Upper lobe of left lung (tissue), 4 donors: ENCODE results near the gene FOXS1.

Experiments
- EP300 ChIP-seq, 4 donors: sonication (generic); formaldehyde crosslinking; IDR thresholded peaks; one replicate each; pipeline ENCODE4 v1.5.1; 2017; ENCODE audit warnings: antibody characterized with exemption in 4 of 4, control low read depth in 2 of 4
- POLR2A ChIP-seq, 4 donors: fragments of 450-650 bp; IDR thresholded peaks; one replicate each; pipeline ENCODE4 v1.5.1; 2016 to 2017; ENCODE audit warnings: antibody characterized with exemption in 4 of 4, mild to moderate bottlenecking in 2 of 4
- POLR2AphosphoS5 ChIP-seq, 2 donors: sonication (generic); formaldehyde crosslinking; IDR thresholded peaks; one replicate each; pipeline ENCODE4 v1.5.1; 2017; ENCODE audit warnings: antibody characterized with exemption in 2 of 2
- TF ChIP-seq, protein P1 (sequence below), 6 experiments: fragments of 450-650 bp in 4 of 6; fragments of 200-600 bp in 2 of 6; sonication (generic) in 2 of 6; IDR thresholded peaks; one replicate each; pipeline ENCODE4 v1.5.1; 2016 to 2019; ENCODE audit warnings: antibody characterized with exemption in 6 of 6

DNA sequence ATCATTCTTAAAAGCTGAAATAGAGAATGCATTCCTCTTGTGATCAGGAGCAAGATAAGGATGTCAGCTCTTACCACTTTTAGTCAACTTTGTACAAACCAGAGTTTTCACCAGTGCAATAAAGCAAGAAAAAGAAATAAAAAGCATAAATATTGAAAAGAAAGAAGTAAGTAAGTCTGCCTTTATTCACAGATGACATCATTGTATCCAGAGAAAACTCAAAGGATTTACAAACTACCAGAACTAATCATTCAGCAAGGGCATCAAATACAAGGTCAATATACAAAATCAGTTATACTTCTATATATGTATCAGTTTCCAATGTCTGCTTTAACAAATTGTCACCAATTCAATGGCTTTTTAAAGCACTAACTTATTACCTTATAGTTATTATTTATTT is 38.4 kb upstream of the FOXS1 start:
- TF ChIP-seq POLR2AphosphoS5 (IDR thresholded peaks at IDR 0.05) (no peak), EP300 (IDR thresholded peaks at IDR 0.05) (no peak), POLR2A (IDR thresholded peaks at IDR 0.05) (no peak)
- TF ChIP-seq, protein P1, sequence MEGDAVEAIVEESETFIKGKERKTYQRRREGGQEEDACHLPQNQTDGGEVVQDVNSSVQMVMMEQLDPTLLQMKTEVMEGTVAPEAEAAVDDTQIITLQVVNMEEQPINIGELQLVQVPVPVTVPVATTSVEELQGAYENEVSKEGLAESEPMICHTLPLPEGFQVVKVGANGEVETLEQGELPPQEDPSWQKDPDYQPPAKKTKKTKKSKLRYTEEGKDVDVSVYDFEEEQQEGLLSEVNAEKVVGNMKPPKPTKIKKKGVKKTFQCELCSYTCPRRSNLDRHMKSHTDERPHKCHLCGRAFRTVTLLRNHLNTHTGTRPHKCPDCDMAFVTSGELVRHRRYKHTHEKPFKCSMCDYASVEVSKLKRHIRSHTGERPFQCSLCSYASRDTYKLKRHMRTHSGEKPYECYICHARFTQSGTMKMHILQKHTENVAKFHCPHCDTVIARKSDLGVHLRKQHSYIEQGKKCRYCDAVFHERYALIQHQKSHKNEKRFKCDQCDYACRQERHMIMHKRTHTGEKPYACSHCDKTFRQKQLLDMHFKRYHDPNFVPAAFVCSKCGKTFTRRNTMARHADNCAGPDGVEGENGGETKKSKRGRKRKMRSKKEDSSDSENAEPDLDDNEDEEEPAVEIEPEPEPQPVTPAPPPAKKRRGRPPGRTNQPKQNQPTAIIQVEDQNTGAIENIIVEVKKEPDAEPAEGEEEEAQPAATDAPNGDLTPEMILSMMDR (IDR thresholded peaks at IDR 0.05) = no peak
